Lower lobe of right lung (tissue), 2 donors: ENCODE measurements around the gene ACTC1. TPM values are rescaled to one million over a fixed set of nuclear protein-coding genes. Genes with fewer than 3 reads are reported as not detected.
"Not testable (repeated sequence)": the region's sequence is repeated elsewhere in the genome, so short reads cannot be mapped to it uniquely, and the experiment has no call there.

Experiments
- ATAC-seq, 2 donors: fragments of 200-7000 bp; cut with Tn5 transposase; one replicate each; pipeline ENCODE4 v1.9.1; 2020 to 2022; ENCODE audit warnings: mild to moderate bottlenecking in 2 of 2, moderate library complexity in 2 of 2
- DNase-seq: peaks from one replicate; pipeline ENCODE4 v3.0.0-alpha.2; 2020
- H3K27ac ChIP-seq: fragments of 200-600 bp; one replicate; pipeline ENCODE4 v1.8.0; 2022
- H3K27me3 ChIP-seq: fragments of 200-600 bp; one replicate; pipeline ENCODE4 v1.8.0; 2022; ENCODE audit warnings: low read depth
- H3K36me3 ChIP-seq: fragments of 200-600 bp; one replicate; pipeline ENCODE4 v1.8.0; 2022; ENCODE audit warnings: mild to moderate bottlenecking
- H3K4me1 ChIP-seq: fragments of 200-600 bp; one replicate; pipeline ENCODE4 v1.8.0; 2022
- H3K4me3 ChIP-seq: fragments of 200-600 bp; one replicate; pipeline ENCODE4 v1.8.0; 2022; ENCODE audit warnings: mild to moderate bottlenecking
- H3K9me3 ChIP-seq: fragments of 200-600 bp; one replicate; pipeline ENCODE4 v1.8.0; 2022
- intact Hi-C: fragments of 100-400 bp; cut with DNase I; formaldehyde crosslinking; loops from one replicate; pipeline ENCODE4 v1.11.0; 2022
- total RNA-seq: library from RNA; stranded (reverse); fragmentation: NEBNext Ultra II Directional; extraction: Animal tissue kit (Norgen Biotek cat#: 25700); gene quantifications from one replicate; pipeline ENCODE4 v1.2.1, GENCODE V29; 2021
- TF ChIP-seq, protein P1 (sequence below): fragments of 200-600 bp; IDR thresholded peaks from one replicate; pipeline ENCODE4 v1.8.0; 2022; ENCODE audit warnings: antibody characterized with exemption, mild to moderate bottlenecking
- donor health status: DM: no; HTN: yes; CAD: no; lungs with severe emphysema.

ACTC1 gene
- total RNA-seq, 1 donor from 2014 or later = 0.62 TPM

DNA sequence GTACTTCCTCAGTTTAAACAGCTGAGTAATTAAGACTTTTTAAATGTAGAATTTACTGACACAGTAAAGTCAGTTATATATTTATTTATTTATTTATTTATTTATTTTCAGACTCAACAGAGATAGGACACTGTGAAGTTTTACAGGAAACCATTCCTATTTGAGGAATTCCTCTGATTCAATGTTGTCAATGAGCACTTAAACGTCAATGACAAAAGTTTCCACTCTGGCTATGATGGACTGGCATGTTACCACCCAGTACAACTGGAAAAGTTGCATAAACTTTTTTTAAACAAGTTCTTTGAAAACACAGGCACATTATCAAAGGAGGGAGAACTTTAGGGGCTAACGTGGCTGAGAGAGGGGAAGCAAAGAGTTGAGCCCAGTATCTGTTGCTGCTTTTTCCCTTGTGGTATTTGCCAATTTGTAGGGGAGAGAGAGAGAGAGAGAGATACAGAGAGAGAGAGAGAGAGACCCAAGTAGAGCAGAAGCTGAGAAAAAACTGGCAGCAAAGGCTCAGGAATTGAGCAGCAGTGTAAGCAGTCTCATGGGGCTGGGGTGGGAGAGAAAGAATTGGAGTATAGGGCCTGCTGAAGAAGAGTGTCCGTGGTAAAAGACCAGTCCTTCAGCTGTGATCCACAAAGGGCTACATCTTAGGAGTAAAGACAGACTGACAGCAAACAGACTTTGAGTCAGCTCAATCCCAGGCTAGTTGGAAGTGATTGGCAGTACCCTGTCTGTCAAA is 18.3 kb upstream of the ACTC1 start:
- Histone ChIP-seq H3K4me1 (no peaks in the 10 kb centered on the region), H3K4me3 (no peak overlapping the region), H3K27me3 (no peaks in the 10 kb centered on the region), H3K27ac (no peak overlapping the region), H3K36me3 (no peaks in the 10 kb centered on the region), H3K9me3 (no peaks in the 10 kb centered on the region)
- intact Hi-C loops = no loop called here
- TF ChIP-seq, protein P1, sequence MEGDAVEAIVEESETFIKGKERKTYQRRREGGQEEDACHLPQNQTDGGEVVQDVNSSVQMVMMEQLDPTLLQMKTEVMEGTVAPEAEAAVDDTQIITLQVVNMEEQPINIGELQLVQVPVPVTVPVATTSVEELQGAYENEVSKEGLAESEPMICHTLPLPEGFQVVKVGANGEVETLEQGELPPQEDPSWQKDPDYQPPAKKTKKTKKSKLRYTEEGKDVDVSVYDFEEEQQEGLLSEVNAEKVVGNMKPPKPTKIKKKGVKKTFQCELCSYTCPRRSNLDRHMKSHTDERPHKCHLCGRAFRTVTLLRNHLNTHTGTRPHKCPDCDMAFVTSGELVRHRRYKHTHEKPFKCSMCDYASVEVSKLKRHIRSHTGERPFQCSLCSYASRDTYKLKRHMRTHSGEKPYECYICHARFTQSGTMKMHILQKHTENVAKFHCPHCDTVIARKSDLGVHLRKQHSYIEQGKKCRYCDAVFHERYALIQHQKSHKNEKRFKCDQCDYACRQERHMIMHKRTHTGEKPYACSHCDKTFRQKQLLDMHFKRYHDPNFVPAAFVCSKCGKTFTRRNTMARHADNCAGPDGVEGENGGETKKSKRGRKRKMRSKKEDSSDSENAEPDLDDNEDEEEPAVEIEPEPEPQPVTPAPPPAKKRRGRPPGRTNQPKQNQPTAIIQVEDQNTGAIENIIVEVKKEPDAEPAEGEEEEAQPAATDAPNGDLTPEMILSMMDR = no peak
- no peak for ATAC-seq
- DNase-seq = no peak

DNA sequence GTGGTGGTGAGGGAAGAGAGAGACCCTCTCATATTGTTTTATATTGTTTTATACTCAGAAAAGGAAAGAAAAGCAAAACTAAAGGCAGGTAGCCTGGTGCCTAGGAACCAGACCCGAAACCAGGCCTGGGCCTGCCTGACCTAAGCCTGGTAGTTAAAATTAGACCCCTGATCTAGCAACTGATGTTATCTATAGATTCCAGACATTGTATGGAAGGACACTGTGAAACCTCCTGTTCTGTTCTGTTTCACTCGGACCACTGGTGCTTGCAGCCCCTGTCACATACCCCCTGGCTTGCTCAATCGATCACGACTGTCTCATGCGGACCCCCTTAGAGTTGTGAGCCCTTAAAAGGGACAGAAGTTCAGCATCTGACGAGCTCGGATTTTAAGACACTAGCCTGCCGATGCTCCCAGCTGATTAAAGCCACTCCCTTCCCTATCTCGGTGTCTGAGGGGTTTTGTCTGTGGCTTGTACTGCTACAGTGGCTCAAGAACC is 17.6 kb upstream of the ACTC1 start:
- H3K4me3 ChIP-seq, H3K27ac ChIP-seq, H3K27me3 ChIP-seq, H3K4me1 ChIP-seq, H3K9me3 ChIP-seq, DNase-seq, intact Hi-C loops, H3K36me3 ChIP-seq, ATAC-seq: not testable (repeated sequence)

DNA sequence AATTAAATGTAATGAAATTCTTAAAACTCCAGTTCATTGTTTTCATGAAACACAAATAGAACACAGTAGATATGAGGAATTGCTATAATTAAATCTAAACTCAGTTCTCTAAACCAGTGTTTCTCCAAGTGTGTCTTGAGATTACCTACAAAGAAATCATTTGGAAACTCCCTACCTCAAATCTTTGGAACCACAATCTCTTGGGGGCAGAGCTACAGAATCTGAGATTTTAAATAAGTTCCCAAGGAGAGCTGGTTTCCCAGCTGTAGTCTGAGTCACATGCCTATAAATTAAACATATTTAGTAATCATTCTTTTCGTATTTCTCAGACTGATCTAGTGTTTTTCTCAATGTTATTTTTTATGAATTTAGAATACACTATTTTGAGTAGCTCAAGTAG is 17.0 kb upstream of the ACTC1 start:
- ATAC-seq (no peak), DNase-seq (no peak)
- intact Hi-C loops = no loop called here
- H3K36me3 ChIP-seq = no peaks in the 10 kb centered on the region
- H3K4me3 ChIP-seq = no peak overlapping the region
- no peaks in the 10 kb centered on the region for H3K9me3 ChIP-seq
- no peak overlapping the region for H3K27ac ChIP-seq
- TF ChIP-seq, protein P1 = no peak
- no peaks in the 10 kb centered on the region for H3K4me1 ChIP-seq
- H3K27me3 ChIP-seq = no peaks in the 10 kb centered on the region

DNA sequence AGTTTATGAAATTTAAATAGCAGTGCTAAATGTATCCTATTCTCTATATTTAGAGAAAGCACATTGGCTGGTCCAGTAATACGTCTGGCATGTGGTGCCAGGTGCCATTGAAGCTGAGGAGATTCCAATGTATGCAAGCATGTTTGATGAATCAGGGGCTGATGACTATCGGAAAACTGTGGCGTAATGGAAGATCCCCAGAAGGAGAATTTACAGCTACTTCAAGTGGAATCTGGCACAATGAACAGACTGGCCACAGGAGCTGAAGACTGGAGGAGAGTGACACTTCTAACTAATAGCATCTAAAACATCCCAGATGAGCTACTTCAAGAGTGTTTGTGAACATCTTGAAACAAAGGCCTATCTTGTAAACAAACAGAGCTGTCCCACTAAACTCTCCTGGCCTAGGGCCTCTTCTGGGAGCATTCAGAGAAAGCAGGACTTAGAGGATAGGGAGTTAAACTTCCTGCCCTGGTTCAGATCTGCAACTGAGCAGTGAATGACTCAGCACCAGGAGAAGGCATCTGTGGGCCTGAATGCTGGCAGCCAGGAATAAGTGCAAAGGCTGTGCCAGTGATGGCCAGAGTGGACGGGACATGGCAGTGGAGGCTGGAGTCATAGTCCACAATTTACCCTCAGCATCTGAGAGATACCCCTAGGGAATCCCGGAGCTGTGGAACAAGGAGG is 15.2 kb upstream of the ACTC1 start:
- H3K9me3 ChIP-seq = no peaks in the 10 kb centered on the region
- intact Hi-C loops = no loop called here
- TF ChIP-seq, protein P1 = no peak
- H3K4me3 ChIP-seq = no peak overlapping the region
- ATAC-seq = no peak
- DNase-seq = no peak
- no peaks in the 10 kb centered on the region for H3K36me3 ChIP-seq
- no peaks in the 10 kb centered on the region for H3K4me1 ChIP-seq
- H3K27me3 ChIP-seq = no peaks in the 10 kb centered on the region
- no peak overlapping the region for H3K27ac ChIP-seq

DNA sequence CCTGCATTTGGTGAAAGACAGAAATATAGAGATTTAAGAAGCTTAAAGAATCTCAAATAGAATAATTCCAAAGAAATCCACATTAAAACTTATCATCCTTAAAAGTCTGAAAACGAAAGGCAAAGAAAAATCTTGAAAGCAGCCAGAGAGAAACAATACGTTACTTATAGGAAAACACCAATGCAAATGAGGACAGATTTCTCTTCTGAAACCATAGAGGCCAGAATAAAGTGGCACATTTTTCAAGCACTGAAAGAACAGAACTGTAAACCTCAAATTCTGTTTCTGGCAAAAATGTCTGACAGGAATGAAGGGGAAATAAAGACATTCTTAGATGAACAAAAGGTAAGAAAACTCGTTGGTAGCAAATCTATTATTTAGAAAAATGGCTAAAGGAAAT is 13.8 kb upstream of the ACTC1 start:
- DNase-seq = no peak
- TF ChIP-seq, protein P1 = no peak

DNA sequence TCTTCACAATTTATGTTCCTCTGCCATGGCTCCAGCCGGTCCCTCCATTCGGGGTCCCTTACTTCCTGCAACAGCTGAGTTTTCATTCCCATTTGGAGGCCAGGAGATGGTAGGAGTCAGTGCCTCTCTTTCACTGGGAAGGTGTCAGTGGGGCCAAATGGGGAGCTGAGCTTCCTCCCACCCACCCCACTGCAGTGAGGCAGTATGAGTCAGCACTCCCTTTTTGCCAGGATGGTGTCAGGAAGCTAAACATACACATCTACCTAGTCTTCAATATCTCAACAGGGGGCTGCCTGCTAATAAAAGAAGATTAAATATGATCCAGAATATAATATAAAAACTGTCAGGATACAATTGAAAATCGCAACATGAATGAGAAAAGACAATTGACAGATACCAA is 12.7 kb upstream of the ACTC1 start:
- ATAC-seq = no peak
- no peaks in the 10 kb centered on the region for H3K4me1 ChIP-seq
- no peak overlapping the region for H3K27ac ChIP-seq
- TF ChIP-seq, protein P1 = no peak
- H3K4me3 ChIP-seq = no peak overlapping the region
- H3K9me3 ChIP-seq = no peaks in the 10 kb centered on the region
- intact Hi-C loops = no loop called here
- no peaks in the 10 kb centered on the region for H3K27me3 ChIP-seq
- no peak for DNase-seq
- no peaks in the 10 kb centered on the region for H3K36me3 ChIP-seq

More for the DNA sequence above, 13.8 kb upstream of the ACTC1 start:
- intact Hi-C loops = no loop called here
- Histone ChIP-seq H3K36me3 (no peaks in the 10 kb centered on the region), H3K27me3 (no peaks in the 10 kb centered on the region), H3K4me1 (no peaks in the 10 kb centered on the region), H3K4me3 (no peak overlapping the region), H3K27ac (no peak overlapping the region), H3K9me3 (no peaks in the 10 kb centered on the region)
- ATAC-seq = no peak

DNA sequence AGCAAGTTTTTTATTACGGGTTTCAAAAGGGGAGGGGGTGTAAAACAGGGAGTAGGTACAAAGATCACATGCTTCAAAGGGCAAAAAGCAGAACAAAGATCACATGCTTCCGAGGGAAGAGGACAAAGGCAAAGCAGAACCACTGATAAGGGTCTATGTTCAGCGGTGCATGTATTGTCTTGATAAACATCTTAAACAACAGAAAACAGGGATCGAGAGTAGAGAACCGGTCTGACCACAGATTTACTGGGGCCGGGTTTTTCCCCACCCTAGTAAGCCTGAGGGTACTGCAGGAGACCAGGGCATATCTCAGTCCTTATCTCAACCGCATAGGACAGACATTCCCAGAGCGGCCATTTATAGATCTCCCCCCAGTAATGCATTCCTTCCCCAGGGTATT is 11.9 kb upstream of the ACTC1 start:
- intact Hi-C loops = not testable (repeated sequence)

More for the DNA sequence above, 11.9 kb upstream of the ACTC1 start:
- not testable (repeated sequence) for H3K4me3 ChIP-seq, H3K4me1 ChIP-seq, H3K9me3 ChIP-seq, H3K27me3 ChIP-seq, ATAC-seq, DNase-seq, H3K36me3 ChIP-seq, H3K27ac ChIP-seq
